ENCODE measurements around the gene RABAC1.

DNA sequence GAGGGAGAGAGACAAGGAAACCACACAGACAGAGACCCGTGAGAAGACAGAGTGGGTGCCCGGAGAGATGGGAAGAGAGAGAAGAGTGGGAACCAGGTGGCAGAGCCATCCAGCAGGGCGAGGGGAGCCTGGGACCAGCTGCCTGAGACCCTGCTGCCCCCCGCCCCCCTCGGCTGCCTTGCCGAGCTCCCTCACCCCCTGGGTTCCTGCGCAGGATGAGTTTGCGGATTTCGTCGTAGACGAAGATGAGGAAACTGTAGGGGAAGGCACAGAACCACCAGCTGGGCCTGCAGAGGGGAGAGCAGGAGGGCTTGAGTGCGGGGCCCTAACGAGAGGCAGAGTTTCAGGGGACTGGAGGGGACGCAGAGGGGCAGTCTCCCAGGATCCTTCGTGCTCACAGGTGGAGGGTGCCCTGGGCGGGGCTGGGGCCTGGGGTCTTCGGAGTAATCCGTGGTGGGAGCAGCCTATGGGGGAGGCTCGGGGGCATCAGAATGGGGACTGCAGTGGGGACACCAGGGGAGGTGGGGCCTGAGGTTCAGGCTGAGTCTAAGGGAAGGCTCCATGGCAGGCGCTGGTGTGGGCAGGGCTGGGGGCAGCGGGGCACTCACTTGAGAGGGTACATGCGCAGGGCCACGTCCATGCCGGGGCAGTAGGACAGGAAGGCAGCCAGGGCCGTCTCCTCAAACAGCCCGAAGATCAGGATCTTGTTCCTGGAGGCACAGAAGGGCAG lies 8.1 kb upstream of the RABAC1 start:
- TF ChIP-seq, protein P1, sequence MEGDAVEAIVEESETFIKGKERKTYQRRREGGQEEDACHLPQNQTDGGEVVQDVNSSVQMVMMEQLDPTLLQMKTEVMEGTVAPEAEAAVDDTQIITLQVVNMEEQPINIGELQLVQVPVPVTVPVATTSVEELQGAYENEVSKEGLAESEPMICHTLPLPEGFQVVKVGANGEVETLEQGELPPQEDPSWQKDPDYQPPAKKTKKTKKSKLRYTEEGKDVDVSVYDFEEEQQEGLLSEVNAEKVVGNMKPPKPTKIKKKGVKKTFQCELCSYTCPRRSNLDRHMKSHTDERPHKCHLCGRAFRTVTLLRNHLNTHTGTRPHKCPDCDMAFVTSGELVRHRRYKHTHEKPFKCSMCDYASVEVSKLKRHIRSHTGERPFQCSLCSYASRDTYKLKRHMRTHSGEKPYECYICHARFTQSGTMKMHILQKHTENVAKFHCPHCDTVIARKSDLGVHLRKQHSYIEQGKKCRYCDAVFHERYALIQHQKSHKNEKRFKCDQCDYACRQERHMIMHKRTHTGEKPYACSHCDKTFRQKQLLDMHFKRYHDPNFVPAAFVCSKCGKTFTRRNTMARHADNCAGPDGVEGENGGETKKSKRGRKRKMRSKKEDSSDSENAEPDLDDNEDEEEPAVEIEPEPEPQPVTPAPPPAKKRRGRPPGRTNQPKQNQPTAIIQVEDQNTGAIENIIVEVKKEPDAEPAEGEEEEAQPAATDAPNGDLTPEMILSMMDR (IDR thresholded peaks at IDR 0.05) = no peak
- TF ChIP-seq POLR2A (IDR thresholded peaks at IDR 0.05) (no peak), POLR2AphosphoS5 (IDR thresholded peaks at IDR 0.05) (no peak)

All from transverse colon (tissue), 4 donors.